IPS-18c (cell line): ENCODE results near the gene PPFIA1.
"Not testable (repeated sequence)": the region's sequence is repeated elsewhere in the genome, so short reads cannot be mapped to it uniquely, and the experiment has no call there.

ENCODE experiments used
- H3K4me3 ChIP-seq: 2 replicates; pipeline ENCODE4 v1.7.0; 2013; ENCODE audit warnings: low read depth, mild to moderate bottlenecking, low read length, moderate library complexity; ENCODE audit not compliant: insufficient read depth
- H3K9me3 ChIP-seq: one replicate; pipeline ENCODE4 v1.6.1; 2013; ENCODE audit warnings: mild to moderate bottlenecking, low read length, moderate library complexity; ENCODE audit not compliant: control insufficient read depth, insufficient read depth

Gene PPFIA1

GRCh38 chr11:70387564-70387963, 117.1 kb downstream of the PPFIA1 start:
- no peak overlapping the region for H3K4me3 ChIP-seq
- H3K9me3 ChIP-seq, result no peaks in the 10 kb centered on the region

DNA sequence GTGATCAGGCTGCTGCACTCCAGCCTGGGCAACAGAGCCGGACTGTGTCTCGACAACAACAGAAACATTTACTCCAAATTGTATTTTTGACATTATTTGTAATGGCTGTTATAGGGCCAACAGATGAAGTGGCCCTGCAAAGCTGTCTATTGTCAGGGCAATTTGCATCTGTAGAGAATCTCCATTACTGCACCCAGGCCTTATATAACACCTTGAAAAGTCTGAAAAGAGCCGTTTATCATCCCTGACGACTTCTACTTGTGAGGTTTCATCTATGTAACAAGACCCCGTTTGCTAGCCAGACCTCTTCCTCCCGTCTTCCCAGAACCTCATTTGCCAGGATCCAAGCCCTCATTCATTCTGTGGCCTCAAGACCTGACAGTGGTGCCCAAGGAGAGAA, 118.7 kb downstream of the PPFIA1 start:
- no peak overlapping the region for H3K4me3 ChIP-seq

DNA sequence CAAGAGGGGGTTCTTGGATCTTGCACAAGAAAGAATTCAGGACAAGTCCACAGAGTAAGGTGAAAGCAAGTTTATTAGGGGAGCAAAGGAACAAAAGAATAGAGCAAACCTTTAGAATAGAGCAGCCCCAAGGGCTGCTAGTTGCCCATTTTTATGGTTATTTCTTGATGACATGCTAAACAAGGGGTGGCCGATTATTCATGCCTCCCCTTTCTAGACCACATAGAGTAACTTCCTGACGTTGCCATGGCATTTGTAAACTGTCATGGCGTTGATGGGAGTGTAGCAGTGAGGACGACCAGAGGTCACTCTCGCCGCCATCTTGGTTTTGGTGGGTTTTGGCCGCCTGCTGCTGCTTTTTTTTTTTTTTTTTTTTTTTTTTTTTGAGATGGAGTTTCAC, 120.4 kb downstream of the PPFIA1 start:
- H3K9me3 ChIP-seq, H3K4me3 ChIP-seq: not testable (repeated sequence)

More for the DNA sequence above, 118.7 kb downstream of the PPFIA1 start:
- no peaks in the 10 kb centered on the region for H3K9me3 ChIP-seq

DNA sequence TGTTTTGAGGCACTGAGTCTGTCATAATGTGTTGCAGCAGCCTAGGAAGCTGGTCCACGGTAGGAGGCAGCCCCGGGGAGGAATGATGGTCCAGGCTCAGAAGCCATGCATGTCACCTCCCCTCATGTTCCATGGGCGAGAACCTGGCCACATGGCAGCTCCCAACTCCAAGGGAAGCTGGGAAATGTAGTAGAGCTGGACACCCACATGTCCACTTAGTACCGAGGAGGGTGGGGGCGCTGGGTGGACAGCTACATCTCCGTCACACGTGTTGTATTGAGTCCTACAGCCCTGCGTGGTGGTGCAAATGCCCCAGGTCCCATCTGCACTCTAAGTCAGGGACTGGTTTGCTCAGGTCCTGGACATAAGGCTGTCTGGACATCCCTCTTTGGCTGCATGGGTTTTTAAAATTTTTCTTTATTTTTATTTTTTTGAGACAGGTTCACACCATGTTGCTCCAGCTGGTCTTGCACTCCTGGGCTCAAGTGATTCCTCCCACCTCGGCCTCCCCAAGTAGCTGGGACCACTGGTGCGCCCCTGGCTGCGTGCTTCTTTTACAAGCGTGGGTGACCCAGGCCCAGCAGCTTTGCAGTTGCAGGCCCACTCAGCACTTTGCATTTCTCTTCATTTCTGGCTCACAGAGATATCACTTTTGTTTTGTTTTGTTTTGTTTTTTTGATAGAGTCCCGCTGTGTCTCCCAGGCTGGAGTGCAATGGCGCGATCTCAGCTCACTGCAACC, 123.9 kb downstream of the PPFIA1 start:
- H3K9me3 ChIP-seq, result no peaks in the 10 kb centered on the region
- H3K4me3 ChIP-seq, result no peak overlapping the region

- no peaks in the 10 kb centered on the region for H3K9me3 ChIP-seq
- peak overlapping the region; percentile 93 for H3K4me3 ChIP-seq
Measured at GRCh38 chr11:70397336-70397982, 127.0 kb downstream of the PPFIA1 start.

DNA sequence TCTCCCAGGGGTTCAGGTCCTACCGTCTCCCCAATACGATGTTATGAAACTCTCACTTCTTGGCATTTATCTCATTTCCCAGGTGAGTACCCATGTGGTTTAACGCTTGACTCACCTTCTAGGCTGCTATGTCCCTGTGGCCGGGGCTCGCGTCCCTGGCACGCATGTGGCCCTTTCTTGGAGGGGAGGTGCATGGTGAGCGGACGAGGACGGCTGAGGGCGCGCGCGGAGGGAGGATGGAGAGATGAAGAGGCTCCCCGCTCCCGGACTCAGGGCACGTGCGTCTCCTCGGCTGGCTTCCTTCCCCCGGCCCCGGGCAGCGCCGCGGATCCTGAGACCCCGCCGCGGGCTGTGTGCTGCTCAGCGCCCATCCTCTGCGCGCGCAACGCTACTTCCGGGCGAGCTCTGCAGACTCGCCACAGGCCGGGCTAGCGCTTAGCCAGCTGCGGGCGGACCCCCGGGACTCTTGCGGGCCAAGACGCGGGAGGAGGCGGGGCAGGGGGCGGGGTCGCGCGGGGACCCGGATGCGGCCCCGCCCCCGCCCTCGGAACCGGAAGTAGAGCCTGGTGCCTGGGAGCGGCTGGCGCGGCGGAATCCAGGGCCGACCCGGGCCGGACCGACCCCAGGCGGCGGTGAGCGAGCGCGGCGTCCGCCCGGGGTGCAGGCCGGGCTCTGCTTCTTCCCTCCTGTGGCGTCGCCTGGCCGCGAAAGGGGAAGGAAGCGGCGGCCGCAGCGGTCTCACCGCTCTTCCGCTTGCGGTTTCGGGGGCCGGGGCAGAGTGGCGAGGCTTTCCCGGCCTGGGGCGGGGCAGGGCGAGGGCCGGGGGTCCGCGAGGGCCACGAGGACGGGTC, 127.7 kb downstream of the PPFIA1 start, which contains the start of gene CTTN:
TSS of gene CTTN (plus strand) at position 547 of the 851 bp plus-strand sequence. CDS start 8,769 bp downstream, outside the sequence.
- Histone ChIP-seq H3K4me3 (peak within 1 kb of the TSS; percentile 93), H3K9me3 (no peaks in the 10 kb centered on the region)

GRCh38 chr11:70398834-70399680, 128.6 kb downstream of the PPFIA1 start:
- Histone ChIP-seq H3K9me3 (no peaks in the 10 kb centered on the region), H3K4me3 (peak overlapping the region; percentile 93)

GRCh38 chr11:70399681-70400112, 129.2 kb downstream of the PPFIA1 start:
- Histone ChIP-seq H3K4me3 (peak overlapping the region; percentile 93), H3K9me3 (no peaks in the 10 kb centered on the region)

GRCh38 chr11:70400643-70401042, 130.2 kb downstream of the PPFIA1 start:
- Histone ChIP-seq H3K9me3 (no peaks in the 10 kb centered on the region), H3K4me3 (peak overlapping the region; percentile 5; the same call in 1 of the 2 replicates)

DNA sequence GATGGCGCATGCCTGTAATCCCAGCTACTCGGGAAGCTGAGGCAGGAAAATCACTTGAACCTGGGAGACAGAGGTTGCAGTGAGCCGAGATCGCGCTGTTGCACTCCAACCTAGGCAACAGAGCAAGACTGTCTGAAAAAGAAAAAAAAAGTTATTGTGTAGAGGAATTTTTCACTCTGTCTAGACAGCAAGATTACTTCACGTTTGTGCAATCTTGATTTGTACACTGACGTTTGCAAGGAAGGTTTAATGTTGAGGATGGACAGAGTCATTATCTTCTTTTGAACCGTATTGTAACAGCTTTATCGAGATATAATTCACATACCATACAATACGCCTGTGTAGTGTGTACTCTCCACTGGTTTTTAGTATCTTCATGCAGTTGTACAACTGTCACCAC, 131.5 kb downstream of the PPFIA1 start:
- H3K4me3 ChIP-seq, result no peak overlapping the region

DNA sequence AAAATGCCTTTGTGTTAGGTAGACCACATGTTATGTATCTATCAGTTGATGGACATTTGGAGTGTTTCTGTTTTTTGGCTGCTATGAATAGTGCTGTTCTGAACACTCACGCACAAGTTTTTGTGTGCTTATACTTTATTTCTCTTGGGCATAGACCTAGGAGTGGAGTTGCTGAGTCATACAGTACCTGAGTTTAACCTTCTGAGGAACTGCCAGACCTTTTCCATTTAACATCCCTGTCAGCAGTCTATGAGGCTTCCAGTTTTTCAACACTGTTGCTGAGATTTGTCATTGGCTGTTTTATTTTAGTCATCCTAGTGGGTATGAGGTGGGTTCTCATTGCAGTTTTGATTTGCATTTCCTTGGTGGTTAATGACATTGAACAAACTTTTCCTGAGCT, 132.2 kb downstream of the PPFIA1 start:
- H3K4me3 ChIP-seq, result no peak overlapping the region

More for the DNA sequence above, 131.5 kb downstream of the PPFIA1 start:
- H3K9me3 ChIP-seq, result no peaks in the 10 kb centered on the region

GRCh38 chr11:70404244-70404643, 133.8 kb downstream of the PPFIA1 start:
- H3K9me3 ChIP-seq, result no peaks in the 10 kb centered on the region
- no peak overlapping the region for H3K4me3 ChIP-seq

More for the DNA sequence above, 132.2 kb downstream of the PPFIA1 start:
- H3K9me3 ChIP-seq, result no peaks in the 10 kb centered on the region

- Histone ChIP-seq H3K9me3 (no peaks in the 10 kb centered on the region), H3K4me3 (no peak overlapping the region)
Measured at GRCh38 chr11:70405679-70406395, 135.3 kb downstream of the PPFIA1 start.

DNA sequence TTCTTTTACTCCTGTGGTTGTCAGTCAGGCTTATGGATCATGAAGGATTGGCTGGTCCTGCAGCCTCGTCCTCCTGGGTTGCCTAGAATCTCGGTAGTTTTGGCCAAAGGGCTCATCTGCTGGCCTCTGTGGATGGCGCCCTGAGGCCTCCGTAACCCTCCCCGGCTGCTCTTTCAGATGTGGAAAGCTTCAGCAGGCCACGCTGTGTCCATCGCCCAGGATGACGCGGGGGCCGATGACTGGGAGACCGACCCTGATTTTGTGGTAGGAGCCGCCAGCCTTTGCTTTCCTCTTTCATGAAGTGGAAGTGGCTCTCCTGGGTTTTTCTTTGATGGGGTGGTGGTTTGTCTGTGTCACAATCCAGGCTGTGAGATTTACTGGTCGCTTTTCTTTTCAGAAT, 136.6 kb downstream of the PPFIA1 start:
- no peak overlapping the region for H3K4me3 ChIP-seq
- no peaks in the 10 kb centered on the region for H3K9me3 ChIP-seq

- H3K4me3 ChIP-seq, result no peak overlapping the region
- H3K9me3 ChIP-seq, result no peaks in the 10 kb centered on the region
Measured at GRCh38 chr11:70407814-70408213, 137.3 kb downstream of the PPFIA1 start.

- H3K9me3 ChIP-seq, H3K4me3 ChIP-seq: not testable (repeated sequence)
Measured at GRCh38 chr11:70408326-70408725, 137.8 kb downstream of the PPFIA1 start.
